ENCODE data around the gene TMEM135. TPM values are rescaled to one million over a fixed set of nuclear protein-coding genes. Genes with fewer than 3 reads are reported as not detected.

The TMEM135 gene
- total RNA-seq, 1 experiment from 2014 or later: 95.2 TPM

DNA sequence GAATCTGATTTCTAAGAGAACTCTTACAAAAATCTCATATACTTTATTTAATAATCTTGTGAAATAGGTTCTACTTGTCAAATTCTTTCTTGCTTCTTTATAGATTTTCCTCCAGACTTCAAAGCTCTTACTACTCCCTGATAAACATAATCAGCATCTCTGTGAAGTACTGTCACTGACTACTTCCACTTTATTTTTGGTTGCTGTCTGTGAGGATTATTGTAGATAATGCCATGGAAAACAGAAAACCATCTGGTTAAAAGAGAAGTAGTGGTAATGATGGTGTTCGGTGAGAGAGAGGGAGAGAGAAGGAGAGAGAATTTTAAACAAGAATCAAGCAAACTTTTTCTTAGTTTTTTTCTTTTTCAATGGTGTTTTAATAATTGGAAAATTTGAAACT is 152.3 kb downstream of the TMEM135 start:
- intact Hi-C loops (cut with micrococcal nuclease; ENCODE audit: unreplicated experiment): no loop called here
- H3K27me3 ChIP-seq (replicated peaks; ENCODE audit: control insufficient read depth, insufficient read depth, low read length): no peaks in the 10 kb centered on the region
- Mint-ChIP-seq H3K36me3 (ENCODE audit: insufficient read depth, unreplicated experiment) (no peaks in the 10 kb centered on the region), H3K4me1 (ENCODE audit: low read depth, unreplicated experiment) (peaks cover 6% of the 10 kb centered on the region), H3K4me3 (ENCODE audit: unreplicated experiment) (no peak overlapping the region), H3K27ac (ENCODE audit: unreplicated experiment) (no peak overlapping the region), H3K27me3 (ENCODE audit: insufficient read depth, unreplicated experiment) (no peaks in the 10 kb centered on the region), H3K9me3 (ENCODE audit: unreplicated experiment) (no peaks in the 10 kb centered on the region)
- no peak overlapping the region for H3K4me3 ChIP-seq (ENCODE audit: low read depth, low read length)
- BruUV-seq (replicated peaks): no TSS peak
- H3K36me3 ChIP-seq (ENCODE audit: control insufficient read depth, insufficient read depth, low read length): no peaks in the 10 kb centered on the region
- POLR2A ChIA-PET: no interaction called here
- TF ChIP-seq, protein P1, sequence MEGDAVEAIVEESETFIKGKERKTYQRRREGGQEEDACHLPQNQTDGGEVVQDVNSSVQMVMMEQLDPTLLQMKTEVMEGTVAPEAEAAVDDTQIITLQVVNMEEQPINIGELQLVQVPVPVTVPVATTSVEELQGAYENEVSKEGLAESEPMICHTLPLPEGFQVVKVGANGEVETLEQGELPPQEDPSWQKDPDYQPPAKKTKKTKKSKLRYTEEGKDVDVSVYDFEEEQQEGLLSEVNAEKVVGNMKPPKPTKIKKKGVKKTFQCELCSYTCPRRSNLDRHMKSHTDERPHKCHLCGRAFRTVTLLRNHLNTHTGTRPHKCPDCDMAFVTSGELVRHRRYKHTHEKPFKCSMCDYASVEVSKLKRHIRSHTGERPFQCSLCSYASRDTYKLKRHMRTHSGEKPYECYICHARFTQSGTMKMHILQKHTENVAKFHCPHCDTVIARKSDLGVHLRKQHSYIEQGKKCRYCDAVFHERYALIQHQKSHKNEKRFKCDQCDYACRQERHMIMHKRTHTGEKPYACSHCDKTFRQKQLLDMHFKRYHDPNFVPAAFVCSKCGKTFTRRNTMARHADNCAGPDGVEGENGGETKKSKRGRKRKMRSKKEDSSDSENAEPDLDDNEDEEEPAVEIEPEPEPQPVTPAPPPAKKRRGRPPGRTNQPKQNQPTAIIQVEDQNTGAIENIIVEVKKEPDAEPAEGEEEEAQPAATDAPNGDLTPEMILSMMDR (IDR thresholded peaks at IDR 0.05; ENCODE audit: insufficient read depth in 1 of 2, low read depth in 1 of 2, low read length in 1 of 2, severe bottlenecking in 1 of 2, unreplicated experiment in 1 of 2): no peak
- H3K9me3 ChIP-seq: no peaks in the 10 kb centered on the region
- CTCF ChIA-PET: no interaction called here
- DNase-seq: no peak
- H3K4me1 ChIP-seq: no peaks in the 10 kb centered on the region

DNA sequence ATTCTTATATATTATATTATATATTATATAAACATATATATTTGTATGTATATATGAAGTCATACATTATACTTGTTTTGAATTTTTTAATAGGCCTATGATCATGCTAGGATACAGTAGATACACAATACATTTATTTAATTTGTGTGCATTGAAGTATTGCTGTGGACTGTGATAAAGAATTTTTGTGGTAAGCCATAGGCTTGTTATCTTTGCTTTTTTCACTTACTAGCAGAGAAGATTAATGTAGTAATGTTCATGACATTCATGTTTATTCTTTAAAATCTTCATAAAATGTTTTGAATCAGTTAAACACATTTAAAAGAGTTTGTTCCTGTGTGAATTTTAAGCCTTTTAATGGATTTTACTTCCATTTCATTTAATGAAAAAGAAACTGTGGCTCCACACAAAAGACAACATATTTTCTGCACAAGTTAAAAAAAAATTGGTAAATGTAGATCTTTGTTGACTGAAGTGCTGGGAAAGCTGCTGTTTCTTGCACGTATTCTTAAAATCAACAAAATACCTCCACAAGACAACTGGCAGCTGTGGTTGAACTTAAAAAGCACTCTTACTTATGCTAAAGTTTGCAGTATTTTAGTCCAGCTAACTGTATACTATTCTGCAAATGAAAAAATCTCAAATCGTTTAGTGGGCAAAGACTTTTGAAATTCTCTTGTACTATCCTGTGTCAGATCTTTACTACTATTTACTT is 156.2 kb downstream of the TMEM135 start:
- Histone ChIP-seq H3K9me3 (no peaks in the 10 kb centered on the region), H3K4me1 (no peaks in the 10 kb centered on the region), H3K27me3 (replicated peaks; ENCODE audit: control insufficient read depth, insufficient read depth, low read length) (no peaks in the 10 kb centered on the region), H3K4me3 (ENCODE audit: low read depth, low read length) (no peak overlapping the region), H3K36me3 (ENCODE audit: control insufficient read depth, insufficient read depth, low read length) (no peaks in the 10 kb centered on the region)
- no peaks in the 10 kb centered on the region for H3K9me3 Mint-ChIP-seq (ENCODE audit: unreplicated experiment)
- POLR2A ChIA-PET: no interaction called here
- intact Hi-C loops (cut with micrococcal nuclease; ENCODE audit: unreplicated experiment): no loop called here
- H3K27me3 Mint-ChIP-seq (ENCODE audit: insufficient read depth, unreplicated experiment): no peaks in the 10 kb centered on the region
- H3K36me3 Mint-ChIP-seq (ENCODE audit: insufficient read depth, unreplicated experiment): no peaks in the 10 kb centered on the region
- TF ChIP-seq, protein P1 (IDR thresholded peaks at IDR 0.05; ENCODE audit: insufficient read depth in 1 of 2, low read depth in 1 of 2, low read length in 1 of 2, severe bottlenecking in 1 of 2, unreplicated experiment in 1 of 2): no peak
- DNase-seq: no peak
- CTCF ChIA-PET: no interaction called here
- H3K27ac Mint-ChIP-seq (ENCODE audit: unreplicated experiment): no peak overlapping the region
- no TSS peak for BruUV-seq (replicated peaks)
- H3K4me3 Mint-ChIP-seq (ENCODE audit: unreplicated experiment): no peak overlapping the region
- peaks cover 6% of the 10 kb centered on the region for H3K4me1 Mint-ChIP-seq (ENCODE audit: low read depth, unreplicated experiment)

DNA sequence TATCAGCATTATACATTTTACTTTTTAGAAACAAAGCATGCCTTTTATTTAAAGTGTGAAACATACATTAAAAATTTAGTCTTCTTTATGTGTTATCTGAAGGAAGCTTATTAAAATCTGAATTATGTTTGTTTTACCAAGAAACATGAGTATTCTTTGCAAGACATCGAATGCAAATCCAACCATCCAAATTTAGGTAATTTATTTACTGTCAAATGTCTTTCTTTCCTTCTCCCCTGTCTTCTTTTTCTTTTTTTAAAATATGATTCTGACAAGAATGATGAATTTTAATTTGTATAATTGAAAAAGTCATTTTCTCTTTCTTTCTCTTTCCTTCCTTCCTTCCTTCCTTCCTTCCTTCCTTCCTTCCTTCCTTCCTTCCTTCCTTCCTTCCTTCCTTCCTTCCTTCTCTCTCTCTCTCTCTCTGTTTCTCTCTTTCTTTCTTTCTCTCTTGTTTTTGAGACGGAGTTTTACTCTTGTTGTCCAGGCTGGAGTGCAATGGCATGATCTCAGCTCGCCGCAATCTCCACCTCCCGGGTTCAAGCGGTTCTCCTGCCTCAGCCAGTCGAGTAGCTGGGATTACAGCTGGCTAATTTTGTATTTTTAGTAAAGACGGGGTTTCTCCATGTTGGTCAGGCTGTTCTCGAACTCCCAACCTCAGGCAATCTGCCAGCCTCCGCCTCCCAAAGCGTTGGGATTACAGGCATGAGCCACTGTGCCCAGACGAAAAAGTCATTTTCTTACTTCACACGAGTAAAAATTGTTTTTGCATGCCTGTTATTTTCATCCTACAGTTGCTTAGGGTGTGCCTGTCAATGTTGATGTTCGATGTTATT is 157.5 kb downstream of the TMEM135 start:
- no peaks in the 10 kb centered on the region for H3K9me3 ChIP-seq
- CTCF ChIA-PET: no interaction called here
- Mint-ChIP-seq H3K36me3 (ENCODE audit: insufficient read depth, unreplicated experiment) (no peaks in the 10 kb centered on the region), H3K4me3 (ENCODE audit: unreplicated experiment) (no peak overlapping the region), H3K4me1 (ENCODE audit: low read depth, unreplicated experiment) (peaks cover 6% of the 10 kb centered on the region), H3K9me3 (ENCODE audit: unreplicated experiment) (no peaks in the 10 kb centered on the region), H3K27ac (ENCODE audit: unreplicated experiment) (no peak overlapping the region), H3K27me3 (ENCODE audit: insufficient read depth, unreplicated experiment) (no peaks in the 10 kb centered on the region)
- intact Hi-C loops (cut with micrococcal nuclease; ENCODE audit: unreplicated experiment): no loop called here
- BruUV-seq (replicated peaks): no TSS peak
- no peak overlapping the region for H3K4me3 ChIP-seq (ENCODE audit: low read depth, low read length)
- POLR2A ChIA-PET: no interaction called here
- no peaks in the 10 kb centered on the region for H3K4me1 ChIP-seq
- DNase-seq: no peak
- H3K36me3 ChIP-seq (ENCODE audit: control insufficient read depth, insufficient read depth, low read length): no peaks in the 10 kb centered on the region
- TF ChIP-seq, protein P1 (IDR thresholded peaks at IDR 0.05; ENCODE audit: insufficient read depth in 1 of 2, low read depth in 1 of 2, low read length in 1 of 2, severe bottlenecking in 1 of 2, unreplicated experiment in 1 of 2): no peak
- no peaks in the 10 kb centered on the region for H3K27me3 ChIP-seq (replicated peaks; ENCODE audit: control insufficient read depth, insufficient read depth, low read length)
